SK-N-SH treated with all-trans-retinoic acid at 6 μM for 48 hours (cell line): ENCODE data around the gene HAUS8.

ENCODE experiments used
- ATAC-seq: fragments of 200-7000 bp; cut with Tn5 transposase; 3 replicates; pipeline ENCODE4 v1.9.1; 2020; ENCODE audit warnings: mild to moderate bottlenecking, moderate library complexity
- ARNTL ChIP-seq: fragments of 450-650 bp; formaldehyde crosslinking; IDR thresholded peaks from 2 replicates; pipeline ENCODE4 v1.5.0; 2020; ENCODE audit warnings: low read depth, mild to moderate bottlenecking, moderate library complexity, borderline replicate concordance
- BACH2 ChIP-seq: fragments of 250-450 bp; sonication (Bioruptor Pico); IDR thresholded peaks from 2 replicates; pipeline ENCODE4 v1.9.0; 2021; ENCODE audit warnings: mild to moderate bottlenecking, borderline replicate concordance
- CSDC2 ChIP-seq: fragments of 250-450 bp; sonication (Bioruptor Pico); IDR thresholded peaks from 2 replicates; pipeline ENCODE4 v1.5.0; 2020; ENCODE audit warnings: mild to moderate bottlenecking, moderate library complexity
- ESRRG ChIP-seq: fragments of 250-450 bp; sonication (Bioruptor Pico); IDR thresholded peaks from 2 replicates; pipeline ENCODE4 v1.6.1; 2021; ENCODE audit warnings: mild to moderate bottlenecking
- GLIS3 ChIP-seq: fragments of 250-450 bp; sonication (Bioruptor Pico); IDR thresholded peaks from 2 replicates; pipeline ENCODE4 v1.5.0; 2020; ENCODE audit warnings: mild to moderate bottlenecking, moderate library complexity
- ISL1 ChIP-seq: fragments of 250-450 bp; sonication (Bioruptor Pico); IDR thresholded peaks from 2 replicates; pipeline ENCODE4 v2.1.2; 2022; ENCODE audit warnings: mild to moderate bottlenecking, moderate library complexity
- OSR1 ChIP-seq: fragments of 250-450 bp; sonication (Bioruptor Pico); IDR thresholded peaks from 2 replicates; pipeline ENCODE4 v1.8.0; 2022; ENCODE audit warnings: moderate library complexity, mild to moderate bottlenecking, inconsistent platforms
- POU6F1 ChIP-seq: fragments of 250-450 bp; sonication (Bioruptor Pico); IDR thresholded peaks from 2 replicates; pipeline ENCODE4 v1.8.0; 2021; ENCODE audit warnings: low read depth, mild to moderate bottlenecking, moderate library complexity, borderline replicate concordance
- PPARA ChIP-seq: fragments of 250-450 bp; sonication (Bioruptor Pico); IDR thresholded peaks from 2 replicates; pipeline ENCODE4 v1.5.0; 2020; ENCODE audit warnings: mild to moderate bottlenecking, borderline replicate concordance
- RARB ChIP-seq: fragments of 250-450 bp; sonication (Bioruptor Pico); IDR thresholded peaks from 2 replicates; pipeline ENCODE4 v1.8.0; 2021; ENCODE audit warnings: mild to moderate bottlenecking, moderate library complexity
- SNAI2 ChIP-seq: fragments of 250-450 bp; sonication (Bioruptor Pico); IDR thresholded peaks from 2 replicates; pipeline ENCODE4 v1.5.0; 2020; ENCODE audit warnings: mild to moderate bottlenecking, moderate library complexity
- TOX ChIP-seq: fragments of 250-450 bp; sonication (Bioruptor Pico); IDR thresholded peaks from 2 replicates; pipeline ENCODE4 v1.8.0; 2021; ENCODE audit warnings: mild to moderate bottlenecking, moderate library complexity, borderline replicate concordance
- ZC3H10 ChIP-seq: fragments of 250-450 bp; sonication (Bioruptor Pico); IDR thresholded peaks from 2 replicates; pipeline ENCODE4 v1.5.1; 2021; ENCODE audit warnings: mild to moderate bottlenecking, moderate library complexity
- ZFP3 ChIP-seq: fragments of 250-450 bp; sonication (Bioruptor Pico); IDR thresholded peaks from 2 replicates; pipeline ENCODE4 v1.5.0; 2020; ENCODE audit warnings: mild to moderate bottlenecking, moderate library complexity
- ZFP30 ChIP-seq: fragments of 450-650 bp; formaldehyde crosslinking; IDR thresholded peaks from 2 replicates; pipeline ENCODE4 v1.5.0; 2022; ENCODE audit warnings: mild to moderate bottlenecking, moderate library complexity
- ZNF70 ChIP-seq: fragments of 450-650 bp; formaldehyde crosslinking; IDR thresholded peaks from 2 replicates; pipeline ENCODE4 v1.5.0; 2020; ENCODE audit warnings: mild to moderate bottlenecking, moderate library complexity
- ZNF8 ChIP-seq: fragments of 450-650 bp; formaldehyde crosslinking; IDR thresholded peaks from 2 replicates; pipeline ENCODE4 v1.5.0; 2020; ENCODE audit warnings: mild to moderate bottlenecking, moderate library complexity
- TF ChIP-seq, protein P1 (sequence below): fragments of 250-450 bp; sonication (Bioruptor Pico); IDR thresholded peaks from 2 replicates; pipeline ENCODE4 v1.5.1; 2021; ENCODE audit warnings: mild to moderate bottlenecking, moderate library complexity
- TF ChIP-seq, protein P2 (sequence below): fragments of 250-450 bp; sonication (Bioruptor Pico); IDR thresholded peaks from 2 replicates; pipeline ENCODE4 v1.5.0; 2020; ENCODE audit warnings: mild to moderate bottlenecking, moderate library complexity
- TF ChIP-seq, protein P3 (sequence below): fragments of 250-450 bp; sonication (Bioruptor Pico); IDR thresholded peaks from 2 replicates; pipeline ENCODE4 v1.8.0; 2020; ENCODE audit warnings: mild to moderate bottlenecking, moderate library complexity, borderline replicate concordance

The HAUS8 gene

GRCh38 chr19:17006579-17006978, 68.7 kb downstream of the HAUS8 start (continued):
- no peak for TF ChIP-seq SNAI2 (CRISPR knock-in tag)
- no peak for TF ChIP-seq GLIS3 (CRISPR knock-in tag)
- TF ChIP-seq, protein P1, sequence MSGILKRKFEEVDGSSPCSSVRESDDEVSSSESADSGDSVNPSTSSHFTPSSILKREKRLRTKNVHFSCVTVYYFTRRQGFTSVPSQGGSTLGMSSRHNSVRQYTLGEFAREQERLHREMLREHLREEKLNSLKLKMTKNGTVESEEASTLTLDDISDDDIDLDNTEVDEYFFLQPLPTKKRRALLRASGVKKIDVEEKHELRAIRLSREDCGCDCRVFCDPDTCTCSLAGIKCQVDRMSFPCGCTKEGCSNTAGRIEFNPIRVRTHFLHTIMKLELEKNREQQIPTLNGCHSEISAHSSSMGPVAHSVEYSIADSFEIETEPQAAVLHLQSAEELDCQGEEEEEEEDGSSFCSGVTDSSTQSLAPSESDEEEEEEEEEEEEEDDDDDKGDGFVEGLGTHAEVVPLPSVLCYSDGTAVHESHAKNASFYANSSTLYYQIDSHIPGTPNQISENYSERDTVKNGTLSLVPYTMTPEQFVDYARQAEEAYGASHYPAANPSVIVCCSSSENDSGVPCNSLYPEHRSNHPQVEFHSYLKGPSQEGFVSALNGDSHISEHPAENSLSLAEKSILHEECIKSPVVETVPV (CRISPR knock-in tag), result no peak
- no peak for TF ChIP-seq ZNF8 (CRISPR knock-in tag)
- no peak for TF ChIP-seq ISL1 (CRISPR knock-in tag)

DNA sequence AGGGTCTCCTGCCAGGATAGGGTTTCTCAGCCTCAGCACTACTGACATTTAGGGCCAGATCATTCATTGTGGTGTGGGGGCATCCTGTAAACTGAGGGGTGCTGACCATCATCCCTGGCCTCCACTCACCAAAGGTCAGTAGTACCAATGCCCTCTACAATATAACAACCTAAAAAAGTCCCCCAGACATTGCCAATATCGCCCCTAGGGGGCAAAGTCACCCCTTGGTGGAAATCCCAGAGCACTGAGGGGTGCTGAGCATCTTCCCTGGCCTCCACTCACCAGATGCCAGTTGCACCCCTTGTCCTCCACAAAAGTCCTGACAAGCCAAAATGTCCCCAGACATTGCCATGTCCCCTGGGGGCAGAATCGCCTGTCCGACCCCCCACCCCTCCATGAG, 70.3 kb downstream of the HAUS8 start:
- TF ChIP-seq, protein P2, sequence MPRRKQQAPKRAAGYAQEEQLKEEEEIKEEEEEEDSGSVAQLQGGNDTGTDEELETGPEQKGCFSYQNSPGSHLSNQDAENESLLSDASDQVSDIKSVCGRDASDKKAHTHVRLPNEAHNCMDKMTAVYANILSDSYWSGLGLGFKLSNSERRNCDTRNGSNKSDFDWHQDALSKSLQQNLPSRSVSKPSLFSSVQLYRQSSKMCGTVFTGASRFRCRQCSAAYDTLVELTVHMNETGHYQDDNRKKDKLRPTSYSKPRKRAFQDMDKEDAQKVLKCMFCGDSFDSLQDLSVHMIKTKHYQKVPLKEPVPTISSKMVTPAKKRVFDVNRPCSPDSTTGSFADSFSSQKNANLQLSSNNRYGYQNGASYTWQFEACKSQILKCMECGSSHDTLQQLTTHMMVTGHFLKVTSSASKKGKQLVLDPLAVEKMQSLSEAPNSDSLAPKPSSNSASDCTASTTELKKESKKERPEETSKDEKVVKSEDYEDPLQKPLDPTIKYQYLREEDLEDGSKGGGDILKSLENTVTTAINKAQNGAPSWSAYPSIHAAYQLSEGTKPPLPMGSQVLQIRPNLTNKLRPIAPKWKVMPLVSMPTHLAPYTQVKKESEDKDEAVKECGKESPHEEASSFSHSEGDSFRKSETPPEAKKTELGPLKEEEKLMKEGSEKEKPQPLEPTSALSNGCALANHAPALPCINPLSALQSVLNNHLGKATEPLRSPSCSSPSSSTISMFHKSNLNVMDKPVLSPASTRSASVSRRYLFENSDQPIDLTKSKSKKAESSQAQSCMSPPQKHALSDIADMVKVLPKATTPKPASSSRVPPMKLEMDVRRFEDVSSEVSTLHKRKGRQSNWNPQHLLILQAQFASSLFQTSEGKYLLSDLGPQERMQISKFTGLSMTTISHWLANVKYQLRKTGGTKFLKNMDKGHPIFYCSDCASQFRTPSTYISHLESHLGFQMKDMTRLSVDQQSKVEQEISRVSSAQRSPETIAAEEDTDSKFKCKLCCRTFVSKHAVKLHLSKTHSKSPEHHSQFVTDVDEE (CRISPR knock-in tag), result no peak
- TF ChIP-seq GLIS3 (CRISPR knock-in tag) (no peak), ZFP30 (CRISPR knock-in tag) (no peak), ZNF8 (CRISPR knock-in tag) (no peak), ZNF70 (CRISPR knock-in tag) (no peak), RARB (no peak), TOX (CRISPR knock-in tag) (no peak), ZC3H10 (CRISPR knock-in tag) (no peak)
- TF ChIP-seq, all 23 proteins: peak for 0
- ATAC-seq, result no peak

DNA sequence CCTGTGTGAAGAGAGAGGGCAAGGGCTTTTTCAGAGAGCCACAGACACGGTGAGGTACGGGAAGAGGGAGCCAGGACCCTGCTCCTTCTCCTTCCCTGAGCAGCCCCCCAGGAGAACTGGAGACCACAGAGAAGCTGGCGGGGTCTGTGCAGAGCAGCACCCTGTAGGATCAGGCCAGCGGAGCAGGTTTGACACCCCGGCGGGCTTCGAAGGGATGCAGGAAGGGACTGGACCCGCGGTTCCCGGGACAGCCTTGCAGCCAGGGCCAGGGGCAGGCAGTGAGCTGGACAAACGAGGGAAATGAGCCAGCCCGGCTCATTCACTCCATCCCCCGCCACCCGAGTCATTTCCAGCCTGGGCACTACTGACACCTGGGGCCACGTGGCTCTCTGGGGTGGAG, 70.9 kb downstream of the HAUS8 start:
- no peak for TF ChIP-seq BACH2
- TF ChIP-seq, protein P1 (CRISPR knock-in tag), result no peak
- no peak for TF ChIP-seq POU6F1 (CRISPR knock-in tag)
- TF ChIP-seq ZNF70 (CRISPR knock-in tag), result no peak
- no peak for TF ChIP-seq ESRRG (CRISPR knock-in tag)
- TF ChIP-seq TOX (CRISPR knock-in tag), result no peak
- TF ChIP-seq GLIS3 (CRISPR knock-in tag), result no peak
- TF ChIP-seq, protein P3, sequence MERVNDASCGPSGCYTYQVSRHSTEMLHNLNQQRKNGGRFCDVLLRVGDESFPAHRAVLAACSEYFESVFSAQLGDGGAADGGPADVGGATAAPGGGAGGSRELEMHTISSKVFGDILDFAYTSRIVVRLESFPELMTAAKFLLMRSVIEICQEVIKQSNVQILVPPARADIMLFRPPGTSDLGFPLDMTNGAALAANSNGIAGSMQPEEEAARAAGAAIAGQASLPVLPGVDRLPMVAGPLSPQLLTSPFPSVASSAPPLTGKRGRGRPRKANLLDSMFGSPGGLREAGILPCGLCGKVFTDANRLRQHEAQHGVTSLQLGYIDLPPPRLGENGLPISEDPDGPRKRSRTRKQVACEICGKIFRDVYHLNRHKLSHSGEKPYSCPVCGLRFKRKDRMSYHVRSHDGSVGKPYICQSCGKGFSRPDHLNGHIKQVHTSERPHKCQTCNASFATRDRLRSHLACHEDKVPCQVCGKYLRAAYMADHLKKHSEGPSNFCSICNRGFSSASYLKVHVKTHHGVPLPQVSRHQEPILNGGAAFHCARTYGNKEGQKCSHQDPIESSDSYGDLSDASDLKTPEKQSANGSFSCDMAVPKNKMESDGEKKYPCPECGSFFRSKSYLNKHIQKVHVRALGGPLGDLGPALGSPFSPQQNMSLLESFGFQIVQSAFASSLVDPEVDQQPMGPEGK (CRISPR knock-in tag), result no peak
- TF ChIP-seq ZC3H10 (CRISPR knock-in tag), result no peak
- TF ChIP-seq SNAI2 (CRISPR knock-in tag), result no peak
- no peak for TF ChIP-seq ZNF8 (CRISPR knock-in tag)
- no peak for TF ChIP-seq ISL1 (CRISPR knock-in tag)
- TF ChIP-seq PPARA (CRISPR knock-in tag), result no peak
- TF ChIP-seq ARNTL, result no peak
- TF ChIP-seq, protein P2 (CRISPR knock-in tag), result no peak
- no peak for TF ChIP-seq ZFP3 (CRISPR knock-in tag)
- no peak for TF ChIP-seq CSDC2 (CRISPR knock-in tag)
- no peak for TF ChIP-seq RARB
- no peak for TF ChIP-seq OSR1 (CRISPR knock-in tag)
- TF ChIP-seq, all 23 proteins: peak for 0
- no peak; the same call in 2 of the 3 replicates for ATAC-seq
